Peyer's patch (tissue), 4 donors: ENCODE measurements around the gene ANAPC13. TPM values are rescaled to one million over a fixed set of nuclear protein-coding genes. Genes with fewer than 3 reads are reported as not detected.

ENCODE experiments used
- DNase-seq, 3 donors: peaks; one replicate each; pipeline ENCODE4 v3.0.0-alpha.2; 2017 to 2019
- H3K27ac ChIP-seq, 4 donors: fragments of 200-600 bp; sonication (generic); one replicate each; pipeline ENCODE4 v1.5.1; 2016 to 2019
- H3K27me3 ChIP-seq, 2 donors: fragments of 200-600 bp; sonication (generic); one replicate each; pipeline ENCODE4 v1.5.1; 2019
- H3K36me3 ChIP-seq, 3 donors: fragments of 200-600 bp; sonication (generic); one replicate each; pipeline ENCODE4 v1.5.1; 2016 to 2019
- H3K4me1 ChIP-seq, 4 donors: fragments of 200-600 bp; sonication (generic); one replicate each; pipeline ENCODE4 v1.5.1; 2016 to 2019
- H3K4me3 ChIP-seq, 4 donors: fragments of 200-600 bp; sonication (generic); 1 replicate in 3 of 4; 2 replicates in 1 of 4; pipeline ENCODE4 v1.5.1; 2016 to 2019; ENCODE audit warnings: mild to moderate bottlenecking in 1 of 4
- H3K9me3 ChIP-seq, 4 donors: fragments of 200-600 bp; sonication (generic); one replicate each; pipeline ENCODE4 v1.5.1; 2016 to 2019; ENCODE audit warnings: mild to moderate bottlenecking in 1 of 4
- POLR2A ChIP-seq, 2 donors: fragments of 450-650 bp; IDR thresholded peaks; one replicate each; pipeline ENCODE4 v1.5.1; 2017; ENCODE audit warnings: antibody characterized with exemption in 2 of 2, mild to moderate bottlenecking in 2 of 2, moderate library complexity in 2 of 2
- total RNA-seq, 4 donors: library from RNA; depleted of rRNA; stranded (reverse); fragments of >200 nt; gene quantifications; one replicate each; pipeline ENCODE4 v1.1.0, GENCODE V29; 2016
- TF ChIP-seq, protein P1 (sequence below), 6 experiments: fragments of 450-650 bp in 4 of 6; fragments of 200-600 bp in 2 of 6; sonication (generic) in 1 of 6; IDR thresholded peaks; one replicate each; pipeline ENCODE4 v1.5.1; 2017 to 2019; ENCODE audit warnings: antibody characterized with exemption in 6 of 6, mild to moderate bottlenecking in 3 of 6, moderate library complexity in 1 of 6

ANAPC13 gene
- total RNA-seq, 4 donors from 2014 or later: 24.5 to 50.3 (median 39.9) TPM

- Histone ChIP-seq H3K4me1 (no peaks in the 10 kb centered on the region), H3K36me3 (peaks cover 0 to 12% (median 0%) of the 10 kb centered on the region in 3 donors), H3K27me3 (no peaks in the 10 kb centered on the region), H3K9me3 (no peaks in the 10 kb centered on the region), H3K27ac (no peak overlapping the region), H3K4me3 (no peak overlapping the region)
- DNase-seq: no peak
- TF ChIP-seq POLR2A (IDR thresholded peaks at IDR 0.05): no peak
- TF ChIP-seq, protein P1, sequence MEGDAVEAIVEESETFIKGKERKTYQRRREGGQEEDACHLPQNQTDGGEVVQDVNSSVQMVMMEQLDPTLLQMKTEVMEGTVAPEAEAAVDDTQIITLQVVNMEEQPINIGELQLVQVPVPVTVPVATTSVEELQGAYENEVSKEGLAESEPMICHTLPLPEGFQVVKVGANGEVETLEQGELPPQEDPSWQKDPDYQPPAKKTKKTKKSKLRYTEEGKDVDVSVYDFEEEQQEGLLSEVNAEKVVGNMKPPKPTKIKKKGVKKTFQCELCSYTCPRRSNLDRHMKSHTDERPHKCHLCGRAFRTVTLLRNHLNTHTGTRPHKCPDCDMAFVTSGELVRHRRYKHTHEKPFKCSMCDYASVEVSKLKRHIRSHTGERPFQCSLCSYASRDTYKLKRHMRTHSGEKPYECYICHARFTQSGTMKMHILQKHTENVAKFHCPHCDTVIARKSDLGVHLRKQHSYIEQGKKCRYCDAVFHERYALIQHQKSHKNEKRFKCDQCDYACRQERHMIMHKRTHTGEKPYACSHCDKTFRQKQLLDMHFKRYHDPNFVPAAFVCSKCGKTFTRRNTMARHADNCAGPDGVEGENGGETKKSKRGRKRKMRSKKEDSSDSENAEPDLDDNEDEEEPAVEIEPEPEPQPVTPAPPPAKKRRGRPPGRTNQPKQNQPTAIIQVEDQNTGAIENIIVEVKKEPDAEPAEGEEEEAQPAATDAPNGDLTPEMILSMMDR (IDR thresholded peaks at IDR 0.05): no peak
Measured at GRCh38 chr3:134494495-134494894, 8.7 kb upstream of the ANAPC13 start.

GRCh38 chr3:134487406-134487805 lies 1.6 kb upstream of the ANAPC13 start:
- Histone ChIP-seq H3K27ac (peak overlapping the region in 2 of 4 donors; percentile 0 to 98), H3K4me3 (peak overlapping the region in 2 of 4 donors; percentile 71 to 78), H3K4me1 (peaks cover 0 to 25% (median 4%) of the 10 kb centered on the region in 4 donors), H3K36me3 (no peaks in the 10 kb centered on the region), H3K9me3 (no peaks in the 10 kb centered on the region), H3K27me3 (no peaks in the 10 kb centered on the region)
- TF ChIP-seq POLR2A (IDR thresholded peaks at IDR 0.05): no peak
- TF ChIP-seq, protein P1 (IDR thresholded peaks at IDR 0.05): no peak
- DNase-seq: no peak

- peaks cover 0 to 25% (median 4%) of the 10 kb centered on the region in 4 donors for H3K4me1 ChIP-seq
- H3K27ac ChIP-seq: peak overlapping the region; percentile 92 to 98 (median 96)
- TF ChIP-seq POLR2A (IDR thresholded peaks at IDR 0.05): no peak
- TF ChIP-seq, protein P1 (IDR thresholded peaks at IDR 0.05): no peak
- H3K36me3 ChIP-seq: peaks cover 0 to 5% (median 0%) of the 10 kb centered on the region in 3 donors
- no peaks in the 10 kb centered on the region for H3K9me3 ChIP-seq
- peak overlapping the region; percentile 71 to 86 (median 74) for H3K4me3 ChIP-seq
- H3K27me3 ChIP-seq: no peaks in the 10 kb centered on the region
- peak in 1 of 3 donors; percentile 25 for DNase-seq
Measured at GRCh38 chr3:134486577-134487041, 824 bp upstream of the ANAPC13 start.

GRCh38 chr3:134485075-134485717 lies 589 bp downstream of the ANAPC13 start:
- no peaks in the 10 kb centered on the region for H3K27me3 ChIP-seq
- no peaks in the 10 kb centered on the region for H3K9me3 ChIP-seq
- peak overlapping the region; percentile 92 to 98 (median 96) for H3K27ac ChIP-seq
- TF ChIP-seq, protein P1 (IDR thresholded peaks at IDR 0.05): no peak
- no peak for TF ChIP-seq POLR2A (IDR thresholded peaks at IDR 0.05)
- peak in 1 of 3 donors; percentile 69 for DNase-seq
- H3K36me3 ChIP-seq: peaks cover 0 to 19% (median 0%) of the 10 kb centered on the region in 3 donors
- peaks cover 0 to 25% (median 4%) of the 10 kb centered on the region in 4 donors for H3K4me1 ChIP-seq
- H3K4me3 ChIP-seq: peak overlapping the region; percentile 71 to 86 (median 74)

GRCh38 chr3:134483195-134483900 lies 2.4 kb downstream of the ANAPC13 start:
- Histone ChIP-seq H3K4me3 (no peak overlapping the region), H3K27ac (peak overlapping the region in 1 of 4 donors; percentile 3)

More at GRCh38 chr3:134483195-134483900, 2.4 kb downstream of the ANAPC13 start:
- H3K36me3 ChIP-seq: peaks cover 0 to 33% (median 0%) of the 10 kb centered on the region in 3 donors
- no peaks in the 10 kb centered on the region for H3K27me3 ChIP-seq
- DNase-seq: no peak
- TF ChIP-seq, protein P1 (IDR thresholded peaks at IDR 0.05): no peak
- no peak for TF ChIP-seq POLR2A (IDR thresholded peaks at IDR 0.05)
- H3K9me3 ChIP-seq: no peaks in the 10 kb centered on the region
- H3K4me1 ChIP-seq: peaks cover 0 to 25% (median 4%) of the 10 kb centered on the region in 4 donors
